Testis (tissue), 3 donors: ENCODE results near the gene ZNF618. TPM values are rescaled to one million over a fixed set of nuclear protein-coding genes. Genes with fewer than 3 reads are reported as not detected.
A peak's percentile ranks its signal among the peaks of the same experiment; 100 is the strongest.

Experiments used
- DNase-seq: peaks from one replicate; pipeline ENCODE4 v3.0.0-alpha.2; 2019
- H3K27ac ChIP-seq, 2 donors: fragments of 200-600 bp; sonication (generic); one replicate each; pipeline ENCODE4 v1.5.1; 2019
- H3K27me3 ChIP-seq: fragments of 200-600 bp; sonication (generic); one replicate; pipeline ENCODE4 v1.5.1; 2019
- H3K36me3 ChIP-seq: fragments of 200-600 bp; sonication (generic); one replicate; pipeline ENCODE4 v1.5.1; 2017; ENCODE audit warnings: low read depth; ENCODE audit errors: missing control alignments
- H3K4me1 ChIP-seq: fragments of 200-600 bp; sonication (generic); one replicate; pipeline ENCODE4 v1.5.1; 2019
- H3K4me3 ChIP-seq, 2 donors: fragments of 200-600 bp; sonication (generic); one replicate each; pipeline ENCODE4 v1.5.1; 2017 to 2019
- H3K9me3 ChIP-seq: fragments of 200-600 bp; sonication (generic); one replicate; pipeline ENCODE4 v1.5.1; 2017
- POLR2A ChIP-seq: fragments of 450-650 bp; IDR thresholded peaks from one replicate; pipeline ENCODE4 v1.6.1; 2017; ENCODE audit warnings: antibody characterized with exemption, mild to moderate bottlenecking, moderate library complexity
- WGBS, 2 donors: methylation state at CpG; one replicate each; pipeline ENCODE4 v1.1.5; 2018; 5-methylcytosine and 5-hydroxymethylcytosine counted together
- intact Hi-C: fragments of 100-400 bp; cut with DNase I; formaldehyde crosslinking; loops from one replicate; pipeline ENCODE4 v1.15.1; 2023; ENCODE audit warnings: low total_unique reads
- polyA plus RNA-seq: library from polyadenylated mRNA; stranded (reverse); fragments of 350-450 nt; fragmentation: Illumina TruSeq; extraction: RNeasy Lipid Tissue Mini Kit (QIAGEN cat#74804); gene quantifications from one replicate; pipeline ENCODE4 v1.2.3, GENCODE V29; 2014; ENCODE audit warnings: low read depth, low replicate concordance; ENCODE audit not compliant: insufficient read depth
- total RNA-seq, 2 donors: library from RNA; depleted of rRNA; stranded (reverse); fragments of >200 nt; gene quantifications; one replicate each; pipeline ENCODE4 v1.2.3, GENCODE V29; 2016
- TF ChIP-seq, protein P1 (sequence below), 3 experiments: fragments of 450-650 bp in 2 of 3; fragments of 200-600 bp in 1 of 3; sonication (generic) in 1 of 3; IDR thresholded peaks; one replicate each; pipeline ENCODE4 v1.5.1; 2016 to 2019; ENCODE audit warnings: antibody characterized with exemption in 3 of 3, mild to moderate bottlenecking in 2 of 3, moderate library complexity in 1 of 3

Gene ZNF618
- total and polyA plus RNA-seq, 3 donors from 2014 or later, result 6.8 to 15.2 (median 14.6) TPM

GRCh38 chr9:113879911-113880310 is 3.8 kb downstream of the ZNF618 start:
- WGBS, 2 donors, result 74 to 79% methylated on average over 4 of the region's 4 CpGs
- Histone ChIP-seq H3K36me3 (no peaks in the 10 kb centered on the region), H3K9me3 (no peaks in the 10 kb centered on the region), H3K4me3 (no peak overlapping the region), H3K27me3 (no peaks in the 10 kb centered on the region), H3K4me1 (no peaks in the 10 kb centered on the region), H3K27ac (peak overlapping the region in 1 of 2 donors; percentile 29)
- no peak for DNase-seq
- intact Hi-C loops, result no loop called here
- TF ChIP-seq POLR2A, result no peak
- TF ChIP-seq, protein P1, sequence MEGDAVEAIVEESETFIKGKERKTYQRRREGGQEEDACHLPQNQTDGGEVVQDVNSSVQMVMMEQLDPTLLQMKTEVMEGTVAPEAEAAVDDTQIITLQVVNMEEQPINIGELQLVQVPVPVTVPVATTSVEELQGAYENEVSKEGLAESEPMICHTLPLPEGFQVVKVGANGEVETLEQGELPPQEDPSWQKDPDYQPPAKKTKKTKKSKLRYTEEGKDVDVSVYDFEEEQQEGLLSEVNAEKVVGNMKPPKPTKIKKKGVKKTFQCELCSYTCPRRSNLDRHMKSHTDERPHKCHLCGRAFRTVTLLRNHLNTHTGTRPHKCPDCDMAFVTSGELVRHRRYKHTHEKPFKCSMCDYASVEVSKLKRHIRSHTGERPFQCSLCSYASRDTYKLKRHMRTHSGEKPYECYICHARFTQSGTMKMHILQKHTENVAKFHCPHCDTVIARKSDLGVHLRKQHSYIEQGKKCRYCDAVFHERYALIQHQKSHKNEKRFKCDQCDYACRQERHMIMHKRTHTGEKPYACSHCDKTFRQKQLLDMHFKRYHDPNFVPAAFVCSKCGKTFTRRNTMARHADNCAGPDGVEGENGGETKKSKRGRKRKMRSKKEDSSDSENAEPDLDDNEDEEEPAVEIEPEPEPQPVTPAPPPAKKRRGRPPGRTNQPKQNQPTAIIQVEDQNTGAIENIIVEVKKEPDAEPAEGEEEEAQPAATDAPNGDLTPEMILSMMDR (IDR thresholded peaks at IDR 0.05), result no peak

GRCh38 chr9:113882181-113882580 is 6.1 kb downstream of the ZNF618 start:
- Histone ChIP-seq H3K36me3 (no peaks in the 10 kb centered on the region), H3K4me3 (no peak overlapping the region), H3K27me3 (no peaks in the 10 kb centered on the region), H3K27ac (no peak overlapping the region), H3K9me3 (no peaks in the 10 kb centered on the region), H3K4me1 (no peaks in the 10 kb centered on the region)
- WGBS, 2 donors, result 91 to 94% methylated on average over 7 of the region's 7 CpGs
- intact Hi-C loops, result no loop called here
- no peak for TF ChIP-seq POLR2A
- TF ChIP-seq, protein P1 (IDR thresholded peaks at IDR 0.05), result no peak
- DNase-seq, result no peak

GRCh38 chr9:113882636-113883164 is 6.6 kb downstream of the ZNF618 start:
- Histone ChIP-seq H3K36me3 (no peaks in the 10 kb centered on the region), H3K9me3 (no peaks in the 10 kb centered on the region), H3K27ac (no peak overlapping the region), H3K4me3 (no peak overlapping the region), H3K27me3 (no peaks in the 10 kb centered on the region), H3K4me1 (no peaks in the 10 kb centered on the region)
- no peak for DNase-seq
- WGBS, 2 donors, result 89 to 95% methylated on average over 7 of the region's 7 CpGs
- TF ChIP-seq POLR2A, result no peak
- TF ChIP-seq, protein P1 (IDR thresholded peaks at IDR 0.05), result no peak
- intact Hi-C loops, result no loop called here

DNA sequence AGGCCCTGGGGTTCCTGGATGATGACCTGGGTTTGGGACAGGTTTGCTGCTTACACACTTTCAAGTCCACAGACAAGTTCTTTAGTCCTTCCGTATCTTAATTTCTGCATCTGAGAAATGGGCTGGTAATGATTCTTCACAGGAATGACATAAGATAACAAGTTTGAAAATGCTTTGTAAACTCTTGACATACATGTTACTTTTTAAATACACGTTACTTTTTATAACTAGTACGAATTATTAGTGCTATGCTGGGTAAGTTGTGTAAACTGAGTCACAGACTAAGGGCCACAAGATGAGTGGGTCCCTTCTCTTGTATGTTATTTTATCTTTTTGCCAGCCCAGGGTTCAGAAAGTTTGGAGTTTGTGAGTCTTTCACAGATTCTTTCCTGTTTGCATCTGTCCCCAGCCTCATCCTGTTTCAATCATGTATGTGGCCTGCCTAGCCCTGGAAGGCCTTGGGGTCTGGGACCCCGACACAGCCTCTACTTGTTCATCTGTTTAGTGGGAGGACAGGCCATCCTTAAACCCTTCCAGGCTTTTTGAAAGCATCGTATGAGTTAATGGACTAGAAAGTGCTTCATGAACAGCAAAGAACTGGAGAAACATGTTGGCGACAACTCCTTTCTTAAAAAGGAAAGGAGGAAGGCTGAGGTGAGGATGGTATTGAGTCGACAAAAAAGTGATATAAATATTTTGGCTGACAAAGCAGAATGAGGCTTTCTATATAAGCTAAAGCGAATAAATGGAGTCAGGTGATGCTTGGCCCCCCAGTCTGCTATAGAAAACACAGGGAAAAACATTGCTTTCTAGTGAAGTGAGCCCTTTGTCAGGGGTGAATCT is 9.3 kb downstream of the ZNF618 start:
- Histone ChIP-seq H3K4me3 (no peak overlapping the region), H3K27ac (peak overlapping the region in 1 of 2 donors; percentile 29), H3K27me3 (no peaks in the 10 kb centered on the region), H3K9me3 (no peaks in the 10 kb centered on the region), H3K4me1 (no peaks in the 10 kb centered on the region), H3K36me3 (no peaks in the 10 kb centered on the region)
- intact Hi-C loops, result no loop called here
- TF ChIP-seq, protein P1 (IDR thresholded peaks at IDR 0.05), result no peak
- TF ChIP-seq POLR2A, result no peak
- WGBS, 2 donors, result 75 to 77% methylated on average over 8 of the region's 8 CpGs
- DNase-seq, result no peak
